PC-9 (cell line): ENCODE measurements around the gene BASP1. TPM values are rescaled to one million over a fixed set of nuclear protein-coding genes. Genes with fewer than 3 reads are reported as not detected.
A peak's percentile ranks its signal among the peaks of the same experiment; 100 is the strongest.

Experiments used
- BruUV-seq: library from RNA; stranded (reverse); fragments of 400-500 nt; replicated peaks from 2 replicates; lab custom pipeline; 2021; lab: Mats Ljungman, UMichigan
- CTCF ChIA-PET: fragments of 300-600 bp; sonication (Branson Sonifier 250); formaldehyde crosslinking; loops from one replicate; lab custom pipeline; 2022; ENCODE audit warnings: antibody characterized with exemption; lab: Charles Lee
- POLR2A ChIA-PET: fragments of 300-600 bp; sonication (Branson Sonifier 250); formaldehyde crosslinking; loops from one replicate; lab custom pipeline; 2022; ENCODE audit warnings: antibody characterized with exemption; ENCODE audit not compliant: unreplicated experiment; lab: Charles Lee
- DNase-seq, 2 experiments: peaks; one replicate each; pipeline versions ENCODE4 v3.0.0 to v3.0.0-alpha.2; 2015 to 2022; ENCODE audit warnings: mixed read lengths in 1 of 2
- H2AFZ ChIP-seq: fragments of 200-600 bp; sonication (generic); 2 replicates; pipeline ENCODE4 v1.8.1; 2017; ENCODE audit warnings: antibody characterized with exemption
- H3F3A ChIP-seq: fragments of 200-600 bp; sonication (generic); 2 replicates; pipeline ENCODE4 v1.8.1; 2017; ENCODE audit warnings: antibody characterized with exemption, mild to moderate bottlenecking, low read depth; ENCODE audit not compliant: insufficient read depth
- H3K27ac ChIP-seq: fragments of 200-600 bp; sonication (generic); 2 replicates; pipeline ENCODE4 v1.6.1; 2016; ENCODE audit warnings: mixed run types
- H3K27me3 ChIP-seq: fragments of 200-600 bp; sonication (generic); 2 replicates; pipeline ENCODE4 v1.6.1; 2016; ENCODE audit warnings: low read depth, mixed run types; ENCODE audit not compliant: insufficient read depth
- H3K36me3 ChIP-seq: fragments of 200-600 bp; sonication (generic); 2 replicates; pipeline ENCODE4 v1.6.1; 2016; ENCODE audit warnings: low read depth, mixed run types
- H3K4me1 ChIP-seq: fragments of 200-600 bp; sonication (generic); replicated peaks from 2 replicates; pipeline ENCODE4 v1.6.1; 2016; ENCODE audit warnings: mixed run types; ENCODE audit not compliant: insufficient read depth
- H3K4me2 ChIP-seq: fragments of 200-600 bp; sonication (generic); 2 replicates; pipeline ENCODE4 v1.6.1; 2017; ENCODE audit warnings: mixed run types
- H3K4me3 ChIP-seq: fragments of 200-600 bp; sonication (generic); 2 replicates; pipeline ENCODE4 v1.6.1; 2016; ENCODE audit warnings: mixed run types
- H3K79me2 ChIP-seq: fragments of 200-600 bp; sonication (generic); 2 replicates; pipeline ENCODE4 v1.6.1; 2017; ENCODE audit warnings: low read depth, mixed run types
- H3K9me2 ChIP-seq: fragments of 200-600 bp; sonication (generic); 2 replicates; pipeline ENCODE4 v1.8.1; 2017; ENCODE audit warnings: mild to moderate bottlenecking; ENCODE audit not compliant: insufficient read depth
- H3K9me3 ChIP-seq: fragments of 200-600 bp; sonication (generic); 2 replicates; pipeline ENCODE4 v1.8.1; 2016; ENCODE audit warnings: low read depth; ENCODE audit not compliant: insufficient read depth
- H4K20me1 ChIP-seq: fragments of 200-600 bp; sonication (generic); 2 replicates; pipeline ENCODE4 v1.8.1; 2017; ENCODE audit not compliant: insufficient read depth
- CTCF ChIP-seq: fragments of 200-600 bp; sonication (generic); conservative IDR thresholded peaks from 2 replicates; pipeline ENCODE4 v1.6.1; 2017; ENCODE audit warnings: mixed run types, antibody characterized with exemption, mild to moderate bottlenecking, moderate library complexity
- EZH2 ChIP-seq: fragments of 200-600 bp; sonication (generic); IDR thresholded peaks from 2 replicates; pipeline ENCODE4 v1.8.0; 2017; ENCODE audit warnings: antibody characterized with exemption, low read depth
- intact Hi-C: fragments of 100-400 bp; cut with micrococcal nuclease; formaldehyde crosslinking; loops from one replicate; pipeline ENCODE4 v1.10.0; 2022; ENCODE audit not compliant: unreplicated experiment
- total RNA-seq: library from RNA; stranded (reverse); gene quantifications from 2 replicates; pipeline ENCODE4 v1.2.3, GENCODE V29; 2021

Gene BASP1
- total RNA-seq, 1 experiment from 2014 or later, result not detected

- no peak for DNase-seq
- BruUV-seq, result no TSS peak
- H3F3A ChIP-seq, result peaks cover 21% of the 10 kb centered on the region
- no peak overlapping the region for H2AFZ ChIP-seq
- H3K27me3 ChIP-seq, result no peaks in the 10 kb centered on the region
- POLR2A ChIA-PET, result no interaction called here
- no peaks in the 10 kb centered on the region for H3K36me3 ChIP-seq
- H3K4me2 ChIP-seq, result no peak overlapping the region
- no peaks in the 10 kb centered on the region for H4K20me1 ChIP-seq
- no peaks in the 10 kb centered on the region for H3K79me2 ChIP-seq
- H3K9me3 ChIP-seq, result no peaks in the 10 kb centered on the region
- CTCF ChIA-PET, result no interaction called here
- intact Hi-C loops, result no loop called here
- H3K4me3 ChIP-seq, result no peak overlapping the region
- H3K27ac ChIP-seq, result no peak overlapping the region
- peaks cover 30% of the 10 kb centered on the region for H3K4me1 ChIP-seq
- no peak for TF ChIP-seq CTCF
- TF ChIP-seq EZH2, result no peak
- H3K9me2 ChIP-seq, result no peaks in the 10 kb centered on the region
These were observed 94.9 kb downstream of the BASP1 start for GRCh38 chr5:17312358-17312757.

- H3K27ac ChIP-seq, result peak overlapping the region; percentile 23; the same call in 1 of the 2 replicates
- POLR2A ChIA-PET, result interaction anchor here (0.5 kb wide), 1 partner anchor 65 kb away, joined by 4 read pairs; no protein-coding TSS in a partner anchor
These were observed 97.6 kb downstream of the BASP1 start for GRCh38 chr5:17314907-17315471.

GRCh38 chr5:17315710-17316221 is 98.3 kb downstream of the BASP1 start:
- peaks cover 48% of the 10 kb centered on the region for H3K4me1 ChIP-seq
- TF ChIP-seq CTCF, result no peak
- TF ChIP-seq EZH2, result no peak
- H3K36me3 ChIP-seq, result no peaks in the 10 kb centered on the region
- peak overlapping the region; percentile 21 for H3K4me2 ChIP-seq
- H3K9me2 ChIP-seq, result no peaks in the 10 kb centered on the region
- peak overlapping the region; percentile 23; the same call in 1 of the 2 replicates for H3K27ac ChIP-seq
- no peaks in the 10 kb centered on the region for H4K20me1 ChIP-seq
- peaks cover 26% of the 10 kb centered on the region for H3F3A ChIP-seq
- DNase-seq, result no peak
- ChIA-PET POLR2A (interaction anchor here (0.5 kb wide), 1 partner anchor 64 kb away, joined by 4 read pairs; no protein-coding TSS in a partner anchor), CTCF (no interaction called here)
- no peaks in the 10 kb centered on the region for H3K79me2 ChIP-seq
- no peaks in the 10 kb centered on the region for H3K9me3 ChIP-seq
- BruUV-seq, result no TSS peak
- intact Hi-C loops, result loop anchor here (5.0 kb wide), 1 partner anchor 78 kb away; no protein-coding TSS in a partner anchor
- H3K27me3 ChIP-seq, result no peaks in the 10 kb centered on the region
- H3K4me3 ChIP-seq, result no peak overlapping the region
- H2AFZ ChIP-seq, result no peak overlapping the region

More at GRCh38 chr5:17314907-17315471, 97.6 kb downstream of the BASP1 start:
- Histone ChIP-seq H3K9me2 (no peaks in the 10 kb centered on the region), H3K9me3 (no peaks in the 10 kb centered on the region), H3K36me3 (no peaks in the 10 kb centered on the region), H3K4me2 (peak overlapping the region; percentile 21; the same call in 1 of the 2 replicates), H3K79me2 (no peaks in the 10 kb centered on the region), H3K4me1 (peaks cover 48% of the 10 kb centered on the region), H2AFZ (no peak overlapping the region), H4K20me1 (no peaks in the 10 kb centered on the region), H3K27me3 (no peaks in the 10 kb centered on the region), H3F3A (peaks cover 26% of the 10 kb centered on the region), H3K4me3 (no peak overlapping the region)
- BruUV-seq, result no TSS peak
- intact Hi-C loops, result loop anchor here (5.0 kb wide), 1 partner anchor 78 kb away; no protein-coding TSS in a partner anchor
- TF ChIP-seq CTCF (no peak), EZH2 (no peak)
- CTCF ChIA-PET, result interaction anchor here (0.6 kb wide), 1 partner anchor 122 kb away, joined by 15 read pairs; no protein-coding TSS in a partner anchor
- DNase-seq, result peak in 1 of 2 experiments; percentile 17
